SU-DHL-6 (cell line): Measurements from ENCODE around the gene EDAR.

Source experiments
- H2AFZ ChIP-seq: fragments of 200-600 bp; sonication (generic); 2 replicates; pipeline ENCODE4 v1.6.1; 2014; ENCODE audit warnings: low read depth, mild to moderate bottlenecking, moderate library complexity, mixed read lengths, antibody characterized with exemption, low read length; ENCODE audit not compliant: severe bottlenecking
- H3F3A ChIP-seq: fragments of 200-600 bp; shearing (Covaris generic); 2 replicates; pipeline ENCODE4 v1.6.0; 2016; ENCODE audit warnings: antibody characterized with exemption, mild to moderate bottlenecking; ENCODE audit not compliant: insufficient read depth
- H3K27ac ChIP-seq: fragments of 200-600 bp; sonication (generic); 2 replicates; pipeline ENCODE4 v1.5.1; 2016; ENCODE audit warnings: low read depth, mild to moderate bottlenecking, low read length, moderate library complexity, mixed read lengths
- H3K27me3 ChIP-seq: fragments of 200-600 bp; sonication (generic), shearing (Covaris generic); 2 replicates; pipeline ENCODE4 v1.6.0; 2014; ENCODE audit warnings: mild to moderate bottlenecking, low read length
- H3K36me3 ChIP-seq: fragments of 200-600 bp; sonication (generic); 2 replicates; pipeline ENCODE4 v1.6.1; 2014; ENCODE audit warnings: mild to moderate bottlenecking, low read length, mixed read lengths
- H3K4me2 ChIP-seq: fragments of 300-600, 200-600 bp; shearing (Covaris generic), sonication (generic); 2 replicates; pipeline ENCODE4 v1.6.0; 2014; ENCODE audit warnings: low read length, low read depth, mild to moderate bottlenecking; ENCODE audit not compliant: poor library complexity, severe bottlenecking
- H3K4me3 ChIP-seq: fragments of 200-600 bp; sonication (generic); 2 replicates; pipeline ENCODE4 v1.5.1; 2014; ENCODE audit warnings: antibody characterized with exemption, low read length, mild to moderate bottlenecking, mixed read lengths; ENCODE audit not compliant: insufficient read depth, poor library complexity, severe bottlenecking
- H3K79me2 ChIP-seq: fragments of 200-600 bp; sonication (generic); 2 replicates; pipeline ENCODE4 v1.6.1; 2014; ENCODE audit warnings: mild to moderate bottlenecking, low read length, moderate library complexity; ENCODE audit not compliant: insufficient read depth
- H3K9ac ChIP-seq: fragments of 200-600 bp; sonication (generic); 2 replicates; pipeline ENCODE4 v1.7.0; 2014; ENCODE audit warnings: mild to moderate bottlenecking, low read length
- H3K9me2 ChIP-seq: fragments of 200-600 bp; sonication (generic); replicated peaks from 2 replicates; pipeline ENCODE4 v1.6.1; 2014; ENCODE audit warnings: low read length; ENCODE audit not compliant: insufficient read depth
- H3K9me3 ChIP-seq: fragments of 200-600 bp; sonication (generic); 2 replicates; pipeline ENCODE4 v1.6.1; 2014; ENCODE audit warnings: low read length, mixed read lengths; ENCODE audit not compliant: insufficient read depth
- H4K20me1 ChIP-seq: fragments of 200-600 bp; sonication (generic); 2 replicates; pipeline ENCODE4 v1.6.1; 2014; ENCODE audit warnings: low read depth, mild to moderate bottlenecking, antibody characterized with exemption, low read length, moderate library complexity, mixed read lengths
- CTCF ChIP-seq: fragments of 200-600 bp; sonication (generic); IDR thresholded peaks from one replicate; pipeline ENCODE4 v1.5.1; 2017; ENCODE audit warnings: antibody characterized with exemption, mild to moderate bottlenecking, low read length, moderate library complexity; ENCODE audit not compliant: insufficient read depth, poor library complexity, severe bottlenecking
- EZH2phosphoT487 ChIP-seq: fragments of 200-600 bp; sonication (generic), shearing (Covaris generic); conservative IDR thresholded peaks from 2 replicates; pipeline ENCODE4 v1.6.1; 2018; ENCODE audit warnings: mild to moderate bottlenecking, antibody characterized with exemption, low read length, moderate library complexity, mixed read lengths

EDAR gene

GRCh38 chr2:108866041-108866440, 123.0 kb downstream of the EDAR start:
- Histone ChIP-seq H3F3A (no peaks in the 10 kb centered on the region), H3K9me3 (no peaks in the 10 kb centered on the region), H3K4me3 (no peak overlapping the region), H3K27ac (no peak overlapping the region), H4K20me1 (no peaks in the 10 kb centered on the region), H3K4me2 (no peak overlapping the region), H3K27me3 (no peaks in the 10 kb centered on the region), H3K36me3 (peaks cover 67% of the 10 kb centered on the region), H3K9me2 (no peaks in the 10 kb centered on the region), H3K9ac (no peak overlapping the region), H3K79me2 (peaks cover 3% of the 10 kb centered on the region; the same call in 1 of the 2 replicates), H2AFZ (no peak overlapping the region)
- TF ChIP-seq EZH2phosphoT487, result no peak
- TF ChIP-seq CTCF, result no peak

- H3K4me2 ChIP-seq, result no peak overlapping the region
- no peak overlapping the region for H3K4me3 ChIP-seq
- H3F3A ChIP-seq, result peaks cover 16% of the 10 kb centered on the region; the same call in 1 of the 2 replicates
- no peak overlapping the region for H2AFZ ChIP-seq
- no peak overlapping the region for H3K27ac ChIP-seq
- H3K36me3 ChIP-seq, result peaks cover 53% of the 10 kb centered on the region
- H3K27me3 ChIP-seq, result no peaks in the 10 kb centered on the region
- TF ChIP-seq EZH2phosphoT487 (no peak), CTCF (no peak)
- H3K9ac ChIP-seq, result no peak overlapping the region
- no peaks in the 10 kb centered on the region for H3K9me3 ChIP-seq
- no peaks in the 10 kb centered on the region for H4K20me1 ChIP-seq
- no peaks in the 10 kb centered on the region for H3K9me2 ChIP-seq
- H3K79me2 ChIP-seq, result peaks cover 17% of the 10 kb centered on the region
These were observed 130.1 kb downstream of the EDAR start for GRCh38 chr2:108858894-108859293.

GRCh38 chr2:108855194-108855593, 133.8 kb downstream of the EDAR start:
- H3K9me2 ChIP-seq, result no peaks in the 10 kb centered on the region
- no peaks in the 10 kb centered on the region for H4K20me1 ChIP-seq
- H3F3A ChIP-seq, result peaks cover 22% of the 10 kb centered on the region; the same call in 1 of the 2 replicates
- no peak overlapping the region for H3K4me2 ChIP-seq
- peaks cover 7% of the 10 kb centered on the region for H3K79me2 ChIP-seq
- no peak overlapping the region for H3K9ac ChIP-seq
- no peaks in the 10 kb centered on the region for H3K9me3 ChIP-seq
- H2AFZ ChIP-seq, result no peak overlapping the region
- H3K27ac ChIP-seq, result no peak overlapping the region; the same call in 1 of the 2 replicates
- H3K4me3 ChIP-seq, result no peak overlapping the region
- TF ChIP-seq CTCF (no peak), EZH2phosphoT487 (no peak)
- H3K36me3 ChIP-seq, result peaks cover 56% of the 10 kb centered on the region
- no peaks in the 10 kb centered on the region for H3K27me3 ChIP-seq
